NCI-H446 treated with DMSO at 0.1 percent for 48 hours (cell line): ENCODE data around the gene CYTL1.
"Not testable (repeated sequence)": the region's sequence is repeated elsewhere in the genome, so short reads cannot be mapped to it uniquely, and the experiment has no call there.

Experiments used
- DNase-seq: peaks from one replicate; lab custom pipeline; 2025; lab: John Stamatoyannopoulos, UW

Gene CYTL1

DNA sequence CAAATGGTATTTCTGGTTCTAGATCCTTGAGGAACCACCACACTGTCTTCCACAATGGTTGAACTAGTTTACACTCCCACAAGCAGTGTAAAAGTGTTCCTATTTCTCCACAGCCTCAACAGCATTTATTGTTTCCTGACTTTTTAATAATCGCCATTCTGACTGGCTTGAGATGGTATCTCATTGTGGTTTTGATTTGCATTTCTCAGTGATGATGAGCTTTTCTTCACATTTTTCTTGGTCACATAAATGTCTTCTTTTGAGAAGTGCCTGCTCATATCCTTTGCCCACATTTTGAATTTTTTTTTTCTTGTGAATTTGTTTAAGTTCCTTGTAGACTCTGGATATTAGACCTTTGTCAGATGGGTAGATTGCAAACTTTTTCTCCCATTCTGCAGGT, 22.3 kb downstream of the CYTL1 start:
- DNase-seq = not testable (repeated sequence)

DNA sequence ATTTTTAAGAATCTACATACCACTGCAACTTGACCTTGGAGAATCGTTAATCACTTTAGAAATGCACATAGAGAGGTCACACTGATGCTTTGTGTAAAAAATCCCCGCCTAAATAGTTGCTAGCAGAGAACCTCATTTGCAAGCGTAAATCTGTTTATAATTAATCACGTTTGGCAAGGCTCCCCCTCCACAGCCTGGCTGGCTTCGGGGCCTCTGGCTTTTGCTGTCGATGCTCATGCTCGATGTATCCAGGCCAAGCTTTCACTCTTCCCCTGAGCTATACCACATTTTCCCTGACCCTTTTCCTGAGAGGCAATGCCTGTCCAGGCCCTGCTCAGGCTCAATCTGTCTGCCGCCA, 23.4 kb downstream of the CYTL1 start:
- no peak for DNase-seq

DNA sequence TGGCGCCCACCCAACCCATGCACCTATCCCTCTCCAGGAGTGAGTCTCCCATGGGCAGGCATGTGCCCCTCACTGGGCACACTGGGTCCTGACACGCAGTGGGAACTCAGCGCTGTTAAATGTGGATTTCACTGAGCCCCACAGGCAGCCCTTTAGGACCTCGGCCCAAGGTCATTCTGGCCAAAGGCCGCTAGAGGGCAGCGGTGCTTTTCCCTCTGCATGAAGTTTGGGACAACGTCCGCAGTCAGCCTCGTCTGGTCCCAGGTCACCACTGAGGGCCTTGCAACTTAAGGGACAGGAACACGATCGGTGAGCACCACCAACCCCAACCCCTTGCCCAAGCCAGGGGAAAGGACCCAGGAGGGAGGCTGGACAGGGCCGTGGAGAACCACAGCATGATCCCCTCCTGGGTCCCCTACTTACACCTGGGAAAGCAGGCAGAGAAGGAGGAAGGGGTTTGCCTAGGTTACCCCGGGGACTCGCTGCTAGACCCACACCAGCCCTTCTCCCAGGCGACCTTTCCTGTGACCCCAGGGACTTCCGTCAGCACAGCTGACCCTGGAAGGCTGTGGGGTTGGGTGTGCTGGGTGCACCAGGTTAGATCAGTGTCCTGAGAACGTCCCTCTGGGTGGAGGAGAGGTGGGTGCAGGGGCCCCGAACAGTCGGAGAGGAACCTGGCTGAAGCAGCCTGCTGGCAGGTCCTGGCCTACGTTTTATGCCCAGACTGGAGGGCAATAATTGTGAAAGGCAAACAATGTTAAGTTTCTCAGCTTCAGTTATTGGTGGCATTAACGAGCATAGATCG, 24.0 kb downstream of the CYTL1 start:
- DNase-seq = no peak

DNA sequence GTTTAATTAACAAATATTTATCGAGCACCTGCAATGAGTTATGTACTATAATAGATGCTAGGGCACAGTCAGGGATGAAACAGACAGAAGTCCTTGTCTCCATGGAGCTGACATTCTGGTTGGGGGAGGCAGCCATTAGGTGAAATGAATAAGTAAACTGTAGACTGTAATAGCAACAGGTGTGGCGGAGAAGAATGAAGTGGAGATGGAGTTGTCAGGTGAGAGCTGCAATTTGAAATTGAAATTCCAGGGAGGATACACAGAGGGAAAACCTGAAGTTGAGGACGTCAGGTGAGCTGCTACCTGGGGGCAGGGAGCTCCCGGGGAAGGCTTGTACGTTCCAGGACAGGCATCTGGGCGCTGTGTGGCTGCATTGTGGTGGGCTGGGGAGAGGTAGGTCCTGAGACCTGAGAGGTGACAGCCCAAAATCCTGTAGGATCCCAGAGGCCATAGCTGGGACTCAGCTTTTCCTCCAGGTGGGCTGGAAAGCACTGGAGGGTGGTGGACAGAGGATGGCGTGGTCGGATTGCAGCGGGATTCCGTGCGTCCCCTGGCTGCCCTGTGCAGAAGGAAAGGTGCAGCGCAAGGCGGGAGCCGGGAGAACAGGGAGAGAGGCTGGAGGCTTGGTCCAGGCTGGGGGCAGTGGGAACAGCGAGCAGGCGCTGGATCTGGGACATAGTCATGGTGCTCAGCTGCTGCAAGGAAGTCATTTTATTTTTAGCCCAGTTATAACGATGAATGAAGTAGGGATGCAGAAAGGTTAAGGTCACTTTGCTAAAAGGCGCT, 24.8 kb downstream of the CYTL1 start:
- DNase-seq = no peak

DNA sequence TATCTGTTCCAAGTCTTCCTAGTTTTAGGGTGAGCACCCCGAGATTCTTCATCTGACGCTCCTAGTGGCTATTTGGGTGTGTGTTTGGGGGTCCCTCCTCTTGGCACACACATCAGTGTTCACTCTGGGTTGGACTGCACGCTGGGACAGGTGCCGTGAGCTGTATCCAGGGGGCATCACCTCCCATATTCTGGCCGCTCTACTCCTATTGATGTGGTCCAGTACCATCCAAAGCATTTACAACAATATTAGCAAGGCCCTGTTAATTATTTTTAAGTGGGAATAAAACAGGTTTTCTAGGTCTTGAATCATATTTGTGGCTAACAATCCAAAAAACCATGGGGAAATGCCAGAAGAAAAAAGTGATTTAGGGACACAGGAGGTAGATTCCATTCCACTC, 26.4 kb downstream of the CYTL1 start:
- no peak for DNase-seq

DNA sequence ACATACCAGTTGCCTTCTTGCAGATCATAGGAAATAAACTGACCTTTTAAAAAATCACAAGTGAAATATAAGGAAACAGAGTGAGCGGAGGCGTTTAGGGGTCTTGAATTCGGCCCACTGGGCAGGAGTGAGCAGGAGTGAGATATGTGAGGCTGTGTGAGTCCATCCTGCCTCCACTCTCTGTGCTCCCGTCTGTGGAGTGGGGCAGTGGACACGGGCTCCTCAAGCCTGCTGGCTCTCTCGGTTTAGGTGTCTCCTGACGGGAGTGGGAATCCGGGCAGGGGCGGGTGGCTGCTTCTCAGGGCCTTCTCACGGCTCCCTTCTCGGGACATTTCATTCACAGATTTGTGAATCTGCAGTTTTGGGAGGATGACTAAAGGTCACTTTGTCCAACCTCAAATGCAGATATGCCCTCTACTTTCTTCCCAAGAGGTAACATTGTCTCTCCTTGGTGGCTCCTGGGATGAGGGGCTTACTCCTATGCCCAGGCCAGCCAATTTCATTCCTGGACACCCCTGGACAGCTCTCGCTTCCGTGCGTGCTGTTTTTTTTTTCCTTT, 27.6 kb downstream of the CYTL1 start:
- no peak for DNase-seq

DNA sequence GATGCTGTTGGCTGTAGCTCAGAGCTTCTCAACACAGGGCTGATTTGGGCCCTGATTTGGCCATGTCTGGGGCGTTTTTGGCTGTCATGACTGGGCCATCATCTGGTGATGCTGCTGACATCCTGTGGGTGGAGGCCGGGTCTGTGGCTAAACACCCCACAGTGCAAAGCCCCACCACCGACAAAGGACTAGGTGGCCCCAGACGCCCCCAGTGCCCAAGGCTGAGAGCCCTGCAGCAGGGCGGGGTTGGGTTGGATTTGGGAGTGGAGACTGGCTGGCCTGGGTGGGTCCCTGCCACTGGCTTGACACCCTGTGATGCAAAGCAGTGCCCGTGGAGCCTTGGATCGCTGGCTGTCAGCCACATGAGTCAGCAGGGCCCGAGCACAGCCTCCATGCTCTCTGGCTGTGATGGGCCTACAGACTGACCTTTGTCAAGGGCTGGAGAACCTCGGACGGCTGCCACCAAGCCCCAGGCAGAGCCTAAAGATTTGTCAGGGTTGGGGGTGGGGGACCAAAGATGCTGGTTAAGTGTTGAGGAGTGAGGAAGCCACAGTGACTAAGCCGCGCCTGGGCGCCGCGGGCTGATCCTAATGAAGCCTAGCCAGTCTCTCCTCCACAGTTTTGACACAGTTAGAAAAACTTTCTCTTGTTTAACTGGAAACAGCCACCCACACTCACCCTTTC, 28.3 kb downstream of the CYTL1 start:
- DNase-seq = no peak

DNA sequence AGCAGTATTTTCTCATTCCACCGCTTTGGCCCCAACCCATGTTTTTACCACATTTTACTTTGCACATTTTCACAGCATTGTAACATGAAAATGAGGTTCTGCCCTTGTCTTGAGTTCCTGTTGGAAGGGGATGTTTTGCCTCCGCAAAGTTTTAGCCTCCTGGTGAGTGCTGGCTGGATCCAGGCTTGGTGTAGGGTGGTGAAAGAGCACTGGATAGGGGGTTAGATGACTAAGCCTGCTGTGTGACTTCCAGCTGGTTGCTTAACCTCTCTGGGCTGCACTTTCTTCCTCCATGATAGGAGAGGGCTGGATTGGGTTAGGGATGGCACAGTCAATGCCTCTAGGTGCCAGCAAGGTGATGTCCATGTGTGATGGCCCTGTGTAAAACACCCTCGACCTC, 28.9 kb downstream of the CYTL1 start:
- no peak for DNase-seq

DNA sequence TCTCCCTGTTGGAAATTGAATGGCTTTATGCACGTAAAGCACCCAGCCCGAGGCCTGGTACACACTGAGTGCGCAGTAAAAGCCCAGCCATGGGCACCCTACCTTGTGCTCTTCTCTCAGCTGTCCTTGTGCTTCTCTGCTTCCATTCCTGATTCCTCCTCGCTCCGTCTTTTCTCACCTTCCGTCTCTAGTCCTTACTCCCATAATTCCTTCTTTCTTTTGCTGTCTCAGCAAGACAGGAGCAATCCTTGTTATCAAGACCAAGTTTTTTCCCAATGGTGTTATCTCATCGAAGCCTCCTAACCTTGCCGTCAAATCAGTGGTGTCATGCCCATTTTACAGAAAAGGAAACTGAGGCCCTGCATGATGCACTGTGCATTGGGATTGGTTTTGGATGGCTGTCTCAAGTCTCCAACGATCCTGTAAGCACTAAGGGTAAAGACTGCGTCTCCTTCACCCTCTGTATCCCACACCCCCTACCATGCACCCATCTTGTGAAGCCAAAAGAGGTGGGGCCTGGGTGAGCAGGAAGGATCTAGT, 30.1 kb downstream of the CYTL1 start:
- no peak for DNase-seq

DNA sequence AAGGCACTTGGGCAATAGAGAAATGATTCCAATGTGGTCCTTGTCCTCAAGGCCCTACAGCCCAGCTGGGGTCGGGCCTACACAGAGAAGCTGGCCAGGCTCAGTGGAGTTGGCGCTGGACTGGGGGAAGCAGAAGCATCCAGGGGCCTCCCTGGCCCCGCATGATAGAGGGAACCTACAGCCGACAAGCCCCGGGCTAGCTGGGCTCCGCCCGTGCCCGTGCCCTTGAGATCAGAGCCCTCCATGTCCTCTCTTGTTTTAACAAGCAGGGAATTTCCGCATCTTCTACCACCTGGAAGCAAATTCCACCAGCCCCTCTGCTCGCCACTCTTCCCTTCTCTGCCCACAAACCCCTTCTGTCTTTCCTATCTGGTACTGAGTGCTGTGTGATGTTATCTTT, 31.6 kb downstream of the CYTL1 start:
- DNase-seq = no peak

DNA sequence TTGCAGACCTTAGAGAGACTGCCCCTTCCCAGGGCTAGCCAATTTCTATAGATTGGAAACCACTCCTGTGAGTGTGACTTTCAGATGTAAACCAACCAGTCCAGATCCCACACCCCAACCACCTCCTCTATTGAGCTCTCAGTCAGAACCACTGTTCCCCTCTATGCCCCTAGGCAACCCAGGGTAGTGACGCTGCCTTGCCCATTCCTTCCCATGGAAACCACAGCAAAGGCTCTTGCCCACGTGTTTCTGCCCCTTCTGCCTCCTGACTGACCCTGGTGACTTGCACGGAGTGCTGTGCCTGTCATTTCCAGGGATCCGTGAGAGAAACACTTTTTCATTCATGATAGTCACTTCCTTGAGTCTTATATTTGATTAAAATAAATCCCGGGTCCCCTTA, 32.4 kb downstream of the CYTL1 start:
- no peak for DNase-seq

DNA sequence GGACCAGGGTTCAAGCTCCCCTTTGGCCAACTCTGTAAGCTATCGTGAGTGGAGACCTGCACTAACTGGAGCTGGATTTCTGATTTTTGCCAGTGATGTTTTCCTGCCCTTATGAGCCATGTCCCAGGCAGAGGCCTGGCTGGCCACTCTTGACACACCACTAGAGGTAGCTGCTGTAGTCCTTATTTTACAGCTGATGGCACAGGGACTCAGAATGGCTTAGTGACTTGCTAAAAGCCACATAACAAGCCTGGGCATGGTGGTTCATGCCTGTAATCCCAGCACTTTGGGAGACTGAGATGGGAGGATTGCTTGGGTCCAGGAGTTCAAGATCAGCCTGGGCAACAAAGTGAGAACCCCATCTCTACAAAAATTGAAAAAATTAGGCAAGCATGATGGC, 33.4 kb downstream of the CYTL1 start:
- DNase-seq = no peak

DNA sequence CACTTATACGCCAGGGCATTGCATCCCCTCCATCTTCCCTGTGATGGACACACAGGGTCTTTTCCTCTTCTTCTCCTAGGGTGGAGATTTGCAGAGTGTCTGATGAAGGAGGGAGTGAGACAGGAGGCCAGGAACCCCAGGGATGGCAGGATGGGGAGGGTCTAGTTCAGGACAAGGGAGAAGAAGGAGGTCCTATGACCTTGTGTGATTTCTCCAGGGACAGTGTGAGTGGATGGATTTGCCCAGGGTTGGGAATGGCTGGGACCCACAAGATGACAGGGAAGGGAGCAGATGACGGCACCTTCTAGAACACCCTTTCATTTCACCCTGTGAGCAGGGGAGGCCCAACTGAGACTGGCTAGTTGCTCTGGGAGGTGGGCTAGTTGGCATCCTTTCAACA, 34.2 kb downstream of the CYTL1 start:
- DNase-seq = no peak

DNA sequence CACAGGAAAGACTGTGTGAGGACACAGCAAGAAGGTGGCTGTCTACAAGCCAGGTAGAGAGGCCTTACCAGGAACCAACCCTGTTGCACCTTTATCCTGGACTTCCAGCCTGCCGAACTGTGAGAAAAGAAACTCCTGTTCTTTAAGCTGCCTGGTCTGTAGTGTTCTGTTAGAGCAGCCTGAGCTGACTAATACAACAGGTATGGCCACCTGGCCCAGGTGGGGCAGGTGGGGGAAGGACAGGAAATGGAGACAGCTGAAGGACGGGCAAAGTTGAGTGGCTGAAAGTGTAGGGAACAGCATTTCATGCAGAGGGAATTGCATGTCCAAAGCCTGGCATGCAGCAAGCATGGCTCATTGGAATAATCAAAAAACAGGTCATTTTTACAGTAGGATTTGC, 35.1 kb downstream of the CYTL1 start:
- DNase-seq = no peak

DNA sequence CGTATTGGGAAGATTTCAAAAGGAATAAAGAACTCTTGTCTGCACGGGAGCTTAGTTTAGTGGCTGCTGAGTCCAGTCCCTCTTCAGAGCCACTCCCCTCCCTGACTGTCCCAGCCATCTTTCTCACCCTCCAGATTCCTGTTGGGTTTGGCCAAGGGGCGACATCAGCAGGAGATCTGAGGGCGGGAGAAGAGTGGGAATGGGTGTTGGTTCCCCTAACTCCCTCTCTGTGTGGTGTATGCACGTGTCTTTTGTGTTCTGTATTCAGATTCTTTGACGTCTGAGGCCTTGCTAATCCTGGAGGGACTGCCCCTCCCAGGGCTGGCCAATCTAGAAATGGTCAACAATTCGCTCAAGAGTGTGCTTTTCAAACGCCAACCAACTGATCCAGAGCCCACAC, 37.4 kb downstream of the CYTL1 start:
- no peak for DNase-seq

DNA sequence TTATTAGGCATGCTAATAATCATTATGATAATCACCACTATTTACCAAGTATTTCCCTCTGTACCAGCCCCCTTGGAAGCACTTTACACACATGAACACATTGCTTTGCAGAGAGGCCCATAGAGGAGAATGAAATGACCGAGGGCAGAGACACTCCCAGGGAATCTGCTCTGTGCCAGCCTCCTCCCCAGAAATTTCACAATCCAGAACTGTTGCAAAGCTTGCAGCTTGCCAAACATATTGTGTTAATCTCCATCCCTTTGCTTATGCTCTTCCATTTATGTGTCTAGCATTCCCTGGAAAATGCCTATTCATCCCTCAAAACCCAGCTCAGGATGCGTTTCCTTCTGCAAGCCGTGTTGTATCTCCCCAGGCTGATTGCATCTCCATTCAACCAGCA, 37.8 kb downstream of the CYTL1 start:
- DNase-seq = no peak

DNA sequence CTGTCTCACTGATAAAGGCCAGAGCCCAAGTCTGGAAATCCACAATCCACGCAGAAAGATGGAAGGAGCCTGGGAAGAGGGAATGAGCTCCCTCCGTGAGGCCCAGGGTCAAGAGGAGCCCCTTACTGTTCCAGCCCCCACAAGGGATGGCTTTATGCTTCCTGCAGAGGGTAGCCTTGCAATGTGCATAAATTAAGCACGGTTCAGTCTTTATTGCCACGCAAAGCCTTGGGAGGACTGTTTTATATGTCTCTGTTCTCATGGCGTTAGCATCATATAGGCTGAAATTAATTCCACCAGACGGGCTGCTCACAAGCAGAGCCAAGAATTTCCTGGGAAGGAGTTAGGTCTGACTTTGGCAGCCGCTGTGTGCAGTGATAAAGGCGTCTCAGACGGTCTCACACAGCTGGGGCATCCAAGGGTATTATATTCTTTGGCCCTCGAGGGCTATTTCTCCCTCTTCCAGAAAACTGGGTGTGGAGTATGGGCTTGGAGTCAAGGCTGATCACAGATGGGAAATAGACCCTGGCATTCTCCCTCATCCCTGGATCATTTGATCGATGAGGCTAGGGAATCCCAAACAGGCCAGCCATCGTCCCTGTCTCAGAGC, 38.5 kb downstream of the CYTL1 start:
- DNase-seq = no peak

DNA sequence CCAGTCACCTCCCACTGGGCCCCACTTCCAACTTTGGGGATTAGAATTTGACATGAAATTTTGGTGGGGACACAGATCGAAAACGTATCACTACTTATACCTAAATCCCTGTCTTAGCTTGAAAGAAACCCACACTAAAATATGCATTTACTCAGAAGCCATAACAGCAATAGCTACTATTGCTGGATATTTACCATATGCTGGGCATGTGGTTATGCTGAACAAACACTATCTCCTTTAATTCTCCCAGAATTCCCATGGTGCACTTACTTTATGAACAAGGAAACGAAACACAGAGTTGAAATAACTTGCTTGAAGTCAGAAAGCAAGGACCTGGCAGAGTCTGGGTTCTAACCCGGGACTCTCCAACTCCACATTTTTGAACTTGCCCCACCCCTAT, 39.3 kb downstream of the CYTL1 start:
- no peak for DNase-seq

DNA sequence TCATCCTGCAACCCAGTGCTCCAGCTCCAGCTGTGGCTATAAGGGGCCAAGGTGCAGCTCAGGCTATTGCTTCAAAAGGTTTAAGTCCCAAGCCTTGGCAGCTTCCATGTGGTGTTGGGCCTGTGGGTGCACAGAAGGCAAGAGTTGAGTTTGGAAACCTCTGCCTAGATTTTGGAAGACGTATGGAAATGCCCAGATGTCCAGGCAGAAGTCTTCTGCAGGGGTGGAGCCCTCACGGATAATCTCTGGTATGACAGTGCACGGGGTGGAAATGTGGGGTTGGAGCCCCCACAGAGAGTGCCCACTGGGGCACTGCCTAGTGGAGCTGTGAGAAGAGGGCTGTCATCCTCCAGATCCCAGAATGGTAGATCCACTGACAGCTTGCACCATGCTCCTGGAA, 44.5 kb downstream of the CYTL1 start:
- DNase-seq = no peak

DNA sequence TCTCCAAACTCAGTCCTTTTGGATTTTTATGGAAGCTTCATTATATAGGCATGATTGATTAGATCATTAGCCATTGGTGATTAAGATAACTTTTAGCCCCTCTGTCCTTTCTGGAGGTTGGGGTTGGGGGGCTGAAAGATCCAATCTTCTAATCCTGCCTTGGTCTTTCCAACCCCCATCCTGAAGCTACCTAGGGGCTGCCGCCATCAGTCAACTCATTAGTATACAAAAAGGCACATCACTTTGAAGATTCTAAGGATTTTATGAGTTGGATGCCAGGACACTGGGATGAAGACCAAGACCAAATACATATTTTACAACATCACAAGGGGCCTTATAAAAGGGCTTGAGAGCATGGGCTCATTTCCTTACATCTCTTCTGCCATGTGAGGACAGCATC, 47.5 kb downstream of the CYTL1 start:
- no peak for DNase-seq

DNA sequence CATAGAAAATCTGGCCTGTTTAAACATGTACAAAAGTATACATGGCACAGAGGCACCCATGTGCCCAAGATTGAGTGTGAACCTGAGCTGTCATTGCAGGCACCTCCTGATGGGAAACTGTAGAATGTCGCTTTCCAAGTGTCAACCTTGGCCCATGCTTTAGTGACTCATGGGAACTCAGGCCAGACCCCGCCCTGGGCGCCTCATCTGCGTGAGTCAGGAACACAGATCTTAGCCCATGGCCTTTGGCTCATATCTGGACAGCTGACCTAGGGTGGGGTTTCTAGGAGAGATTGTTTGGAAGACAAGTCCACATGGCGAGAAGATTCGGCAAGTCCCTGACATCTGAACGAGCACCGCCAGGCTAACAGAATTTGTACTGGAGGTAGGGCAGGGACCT, 50.0 kb downstream of the CYTL1 start:
- no peak for DNase-seq

DNA sequence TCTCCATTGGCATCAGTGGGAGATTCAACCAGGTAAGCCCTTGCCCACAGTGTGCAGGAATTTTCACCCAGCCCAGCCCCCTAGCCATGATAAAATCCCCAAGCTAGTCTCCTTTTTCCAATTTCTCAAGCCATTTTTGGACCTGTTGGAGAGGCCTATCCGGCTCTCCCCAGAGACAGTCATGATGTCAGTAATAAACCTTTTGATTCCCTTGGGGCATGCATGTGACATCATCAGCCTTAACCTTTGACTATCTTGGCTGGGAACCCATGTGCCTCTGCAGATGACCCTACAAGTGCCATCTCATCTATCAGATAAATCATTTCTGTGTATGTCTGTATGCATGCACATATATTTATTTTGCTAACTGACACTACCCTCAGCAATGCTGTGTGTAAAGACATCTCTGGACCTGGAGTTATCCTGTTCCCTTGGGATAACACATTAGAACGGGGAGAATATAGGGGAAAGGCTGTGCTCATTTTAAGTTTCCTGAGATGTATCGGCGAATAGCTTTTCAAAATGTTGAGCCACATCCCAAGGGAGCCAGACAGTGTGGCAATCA, 51.0 kb downstream of the CYTL1 start:
- DNase-seq = no peak
